HG03439 (cell line): ENCODE results near the gene CYYR1.
"Not testable (repeated sequence)": the region's sequence is repeated elsewhere in the genome, so short reads cannot be mapped to it uniquely, and the experiment has no call there.

Experiments
- ATAC-seq: cut with Tn5 transposase; IDR thresholded peaks from one replicate; pipeline ENCODE4 v1.9.1; 2021; ENCODE audit warnings: mild to moderate bottlenecking, moderate library complexity; ENCODE audit not compliant: unreplicated experiment

The CYYR1 gene

GRCh38 chr21:26495283-26495849 is 77.7 kb downstream of the CYYR1 start:
- ATAC-seq = no peak

- no peak for ATAC-seq
These were observed 81.4 kb downstream of the CYYR1 start for GRCh38 chr21:26491663-26492062.

- no peak for ATAC-seq
These were observed 82.3 kb downstream of the CYYR1 start for GRCh38 chr21:26490771-26491170.

- no peak for ATAC-seq
These were observed 83.3 kb downstream of the CYYR1 start for GRCh38 chr21:26489781-26490180.

GRCh38 chr21:26487981-26488480 is 85.1 kb downstream of the CYYR1 start:
- ATAC-seq = no peak

GRCh38 chr21:26473471-26473870 is 99.6 kb downstream of the CYYR1 start:
- ATAC-seq = no peak

GRCh38 chr21:26471099-26471471 is 102.0 kb downstream of the CYYR1 start:
- ATAC-seq = no peak

- ATAC-seq = no peak
These were observed 102.6 kb downstream of the CYYR1 start for GRCh38 chr21:26470351-26471098.

GRCh38 chr21:26469789-26470188 is 103.3 kb downstream of the CYYR1 start:
- ATAC-seq = no peak

GRCh38 chr21:26465916-26466315 is 107.2 kb downstream of the CYYR1 start:
- no peak for ATAC-seq

GRCh38 chr21:26461500-26461899 is 111.6 kb downstream of the CYYR1 start:
- ATAC-seq = no peak

GRCh38 chr21:26460621-26461020 is 112.5 kb downstream of the CYYR1 start:
- no peak for ATAC-seq

GRCh38 chr21:26458854-26459253 is 114.2 kb downstream of the CYYR1 start:
- ATAC-seq = not testable (repeated sequence)

- no peak for ATAC-seq
These were observed 115.3 kb downstream of the CYYR1 start for GRCh38 chr21:26457817-26458216.

- ATAC-seq = no peak
These were observed 119.8 kb downstream of the CYYR1 start for GRCh38 chr21:26453267-26453666.

- ATAC-seq = no peak
These were observed 121.9 kb downstream of the CYYR1 start for GRCh38 chr21:26451081-26451740.

- no peak for ATAC-seq
These were observed 123.9 kb downstream of the CYYR1 start for GRCh38 chr21:26449161-26449560.

- ATAC-seq = no peak
These were observed 124.3 kb downstream of the CYYR1 start for GRCh38 chr21:26448751-26449150.

GRCh38 chr21:26447932-26448475 is 125.1 kb downstream of the CYYR1 start:
- ATAC-seq = no peak

- no peak for ATAC-seq
These were observed 127.6 kb downstream of the CYYR1 start for GRCh38 chr21:26445440-26445839.

- no peak for ATAC-seq
These were observed 128.4 kb downstream of the CYYR1 start for GRCh38 chr21:26444646-26445045.

- no peak for ATAC-seq
These were observed 129.2 kb downstream of the CYYR1 start for GRCh38 chr21:26443867-26444266.
